ENCODE measurements around the gene ITPRID1. TPM values are rescaled to one million over a fixed set of nuclear protein-coding genes. Genes with fewer than 3 reads are reported as not detected.

Gene ITPRID1
- polyA plus RNA-seq, 3 donors: not detected

DNA sequence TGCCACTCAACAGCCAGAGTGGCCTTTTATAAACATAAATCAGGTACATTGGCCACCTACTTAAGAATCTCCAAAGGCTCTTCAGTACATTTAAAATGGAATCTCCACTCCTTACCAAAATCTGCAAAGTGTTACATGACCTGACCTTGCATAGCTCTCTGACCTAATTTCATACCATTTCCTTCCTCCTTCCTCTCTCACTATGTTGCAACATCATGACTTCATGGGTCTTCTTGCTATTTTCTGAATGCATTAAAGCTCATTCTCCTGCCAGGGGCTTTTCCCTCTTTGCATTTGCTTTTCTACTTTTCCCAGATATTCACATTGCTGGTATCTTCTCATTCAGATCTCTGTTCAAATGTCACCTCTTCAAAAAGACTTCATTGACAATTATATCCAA, 151.0 kb downstream of the ITPRID1 start:
- Histone ChIP-seq H3K79me2 (ENCODE audit: insufficient read depth, low read length) (no peaks in the 10 kb centered on the region), H3K9ac (ENCODE audit: insufficient read depth, low read length, poor library complexity, severe bottlenecking) (no peak overlapping the region), H3K27ac (ENCODE audit: low read depth in 1 of 2, low read length in 2 of 2) (no peak overlapping the region), H3K9me3 (replicated peaks in 1 of 2; ENCODE audit: control insufficient read depth in 1 of 2, insufficient read depth in 1 of 2, low read length in 2 of 2) (peaks cover 0 to 1% of the 10 kb centered on the region in 2 donors), H3K27me3 (ENCODE audit: control insufficient read depth in 2 of 2, insufficient read depth in 2 of 2, low read length in 2 of 2) (peaks cover 0 to 2% of the 10 kb centered on the region in 2 donors), H4K20me1 (ENCODE audit: insufficient read depth, low read length) (no peaks in the 10 kb centered on the region), H2AFZ (ENCODE audit: insufficient read depth, low read depth, low read length, poor library complexity, severe bottlenecking) (no peak overlapping the region), H3K4me3 (replicated peaks in 1 of 3; ENCODE audit: low read depth in 2 of 3, low read length in 3 of 3) (peak overlapping the region in 1 of 3 experiments; percentile 45), H3K36me3 (replicated peaks in 1 of 2; ENCODE audit: control insufficient read depth in 1 of 2, insufficient read depth in 2 of 2, low read length in 2 of 2) (no peaks in the 10 kb centered on the region), H3K4me2 (replicated peaks; ENCODE audit: extremely low read depth, low read length, poor library complexity, severe bottlenecking) (peak overlapping the region; percentile 61), H3K4me1 (ENCODE audit: control insufficient read depth in 1 of 2, insufficient read depth in 2 of 2, low read length in 2 of 2) (peaks cover 41 to 42% of the 10 kb centered on the region in 2 donors)
- DNase-seq: peak; percentile 61 to 88 (median 84)
- H3K27ac Mint-ChIP-seq: peak overlapping the region; percentile 6 to 95 (median 86)
- H3K4me3 Mint-ChIP-seq: peak overlapping the region in 1 of 2 donors; percentile 66
- peaks cover 0 to 1% (median 0%) of the 10 kb centered on the region in 3 donors for H3K27me3 Mint-ChIP-seq (ENCODE audit: low read depth in 3 of 3)
- intact Hi-C loops (cut with micrococcal nuclease): loop anchor here in 1 of 2 donors (5.0 kb wide), 1 partner anchor 37 kb away; no protein-coding TSS in a partner anchor
- TF ChIP-seq, protein P1, sequence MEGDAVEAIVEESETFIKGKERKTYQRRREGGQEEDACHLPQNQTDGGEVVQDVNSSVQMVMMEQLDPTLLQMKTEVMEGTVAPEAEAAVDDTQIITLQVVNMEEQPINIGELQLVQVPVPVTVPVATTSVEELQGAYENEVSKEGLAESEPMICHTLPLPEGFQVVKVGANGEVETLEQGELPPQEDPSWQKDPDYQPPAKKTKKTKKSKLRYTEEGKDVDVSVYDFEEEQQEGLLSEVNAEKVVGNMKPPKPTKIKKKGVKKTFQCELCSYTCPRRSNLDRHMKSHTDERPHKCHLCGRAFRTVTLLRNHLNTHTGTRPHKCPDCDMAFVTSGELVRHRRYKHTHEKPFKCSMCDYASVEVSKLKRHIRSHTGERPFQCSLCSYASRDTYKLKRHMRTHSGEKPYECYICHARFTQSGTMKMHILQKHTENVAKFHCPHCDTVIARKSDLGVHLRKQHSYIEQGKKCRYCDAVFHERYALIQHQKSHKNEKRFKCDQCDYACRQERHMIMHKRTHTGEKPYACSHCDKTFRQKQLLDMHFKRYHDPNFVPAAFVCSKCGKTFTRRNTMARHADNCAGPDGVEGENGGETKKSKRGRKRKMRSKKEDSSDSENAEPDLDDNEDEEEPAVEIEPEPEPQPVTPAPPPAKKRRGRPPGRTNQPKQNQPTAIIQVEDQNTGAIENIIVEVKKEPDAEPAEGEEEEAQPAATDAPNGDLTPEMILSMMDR (IDR thresholded peaks at IDR 0.05): no peak
- peaks cover 37% of the 10 kb centered on the region for H3K4me1 Mint-ChIP-seq
- H3K36me3 Mint-ChIP-seq: no peaks in the 10 kb centered on the region
- peaks cover 0 to 7% (median 7%) of the 10 kb centered on the region in 7 donors for H3K9me3 Mint-ChIP-seq

DNA sequence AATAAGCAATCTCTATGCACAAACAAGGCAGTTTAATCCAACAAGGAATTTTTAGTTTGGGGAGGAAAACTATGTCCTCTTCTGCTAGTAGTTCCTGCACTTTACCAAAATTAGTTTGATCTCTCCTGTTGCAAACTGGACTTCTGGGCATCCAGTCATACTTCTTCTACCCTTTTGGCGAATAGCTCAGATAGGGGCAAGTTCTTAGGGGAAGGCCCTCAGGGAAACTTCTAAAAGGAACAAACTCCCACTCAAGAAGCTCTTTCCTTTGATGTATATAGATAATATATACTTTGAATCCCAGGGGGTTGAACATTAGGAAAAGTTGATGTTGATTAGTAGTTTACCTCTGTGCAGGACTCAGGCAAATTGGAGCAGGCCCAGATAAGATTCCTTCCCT, 151.7 kb downstream of the ITPRID1 start:
- WGBS (ENCODE audit: insufficient coverage): no CpG with 5 or more reads among the region's 1 CpG
- TF ChIP-seq, protein P1 (IDR thresholded peaks at IDR 0.05): no peak
- H3K79me2 ChIP-seq (ENCODE audit: insufficient read depth, low read length): no peaks in the 10 kb centered on the region
- intact Hi-C loops (cut with micrococcal nuclease): loop anchor here in 1 of 2 donors (5.0 kb wide), 1 partner anchor 37 kb away; no protein-coding TSS in a partner anchor
- Mint-ChIP-seq H3K36me3 (no peaks in the 10 kb centered on the region), H3K27ac (peak overlapping the region in 3 of 7 donors; percentile 46 to 84 (median 65)), H3K27me3 (ENCODE audit: low read depth in 3 of 3) (peaks cover 0 to 1% (median 0%) of the 10 kb centered on the region in 3 donors), H3K9me3 (peaks cover under 1 to 6% (median 4%) of the 10 kb centered on the region in 7 donors), H3K4me3 (no peak overlapping the region), H3K4me1 (peaks cover 37% of the 10 kb centered on the region)
- peaks cover 42 to 44% of the 10 kb centered on the region in 2 donors for H3K4me1 ChIP-seq (ENCODE audit: control insufficient read depth in 1 of 2, insufficient read depth in 2 of 2, low read length in 2 of 2)
- H3K9ac ChIP-seq (ENCODE audit: insufficient read depth, low read length, poor library complexity, severe bottlenecking): no peak overlapping the region
- no peak for DNase-seq
- no peaks in the 10 kb centered on the region for H4K20me1 ChIP-seq (ENCODE audit: insufficient read depth, low read length)
- H3K4me2 ChIP-seq (replicated peaks; ENCODE audit: extremely low read depth, low read length, poor library complexity, severe bottlenecking): no peak overlapping the region
- no peak overlapping the region for H3K4me3 ChIP-seq (replicated peaks in 1 of 3; ENCODE audit: low read depth in 2 of 3, low read length in 3 of 3)
- peaks cover 0 to 2% of the 10 kb centered on the region in 2 donors for H3K27me3 ChIP-seq (ENCODE audit: control insufficient read depth in 2 of 2, insufficient read depth in 2 of 2, low read length in 2 of 2)
- H2AFZ ChIP-seq (ENCODE audit: insufficient read depth, low read depth, low read length, poor library complexity, severe bottlenecking): no peak overlapping the region
- H3K9me3 ChIP-seq (replicated peaks in 1 of 2; ENCODE audit: control insufficient read depth in 1 of 2, insufficient read depth in 1 of 2, low read length in 2 of 2): peaks cover 0 to under 1% of the 10 kb centered on the region in 2 donors
- no peak overlapping the region for H3K27ac ChIP-seq (ENCODE audit: low read depth in 1 of 2, low read length in 2 of 2)
- no peaks in the 10 kb centered on the region for H3K36me3 ChIP-seq (replicated peaks in 1 of 2; ENCODE audit: control insufficient read depth in 1 of 2, insufficient read depth in 2 of 2, low read length in 2 of 2)
